OCI-LY1 (cell line): ENCODE results near the gene LAMA3.

Source experiments
- EZH2 ChIP-seq: fragments of 200-600 bp; sonication (generic), shearing (Covaris generic); IDR thresholded peaks from 2 replicates; pipeline ENCODE4 v1.8.0; 2017; ENCODE audit warnings: borderline replicate concordance, mixed run types, mild to moderate bottlenecking, antibody characterized with exemption, low read length, moderate library complexity, mixed read lengths
- TF ChIP-seq, protein P1 (sequence below): fragments of 200-600 bp; sonication (generic), shearing (Covaris generic); IDR thresholded peaks from 2 replicates; pipeline ENCODE4 v1.5.1; 2017; ENCODE audit warnings: mild to moderate bottlenecking, antibody characterized with exemption, low read length, moderate library complexity, mixed read lengths

DNA sequence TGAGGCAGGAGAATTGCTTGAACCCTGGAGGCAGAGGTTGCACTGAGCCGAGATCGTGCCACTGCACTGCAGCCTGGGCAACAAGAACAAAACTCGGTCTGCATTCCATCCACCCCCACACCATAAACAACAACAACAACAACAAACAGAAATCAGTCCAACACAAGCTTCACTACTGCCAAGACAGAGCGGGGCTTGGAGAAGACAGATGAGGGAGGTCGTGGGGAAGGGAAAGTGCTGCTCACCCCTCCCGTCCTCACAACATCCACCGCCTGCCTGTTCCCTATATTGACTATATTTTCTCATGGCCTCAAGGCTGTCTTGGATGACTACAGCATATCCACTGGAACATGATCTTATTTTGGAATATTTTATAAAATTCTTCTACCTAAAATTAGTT, 187.7 kb downstream of the LAMA3 start:
- TF ChIP-seq, protein P1, sequence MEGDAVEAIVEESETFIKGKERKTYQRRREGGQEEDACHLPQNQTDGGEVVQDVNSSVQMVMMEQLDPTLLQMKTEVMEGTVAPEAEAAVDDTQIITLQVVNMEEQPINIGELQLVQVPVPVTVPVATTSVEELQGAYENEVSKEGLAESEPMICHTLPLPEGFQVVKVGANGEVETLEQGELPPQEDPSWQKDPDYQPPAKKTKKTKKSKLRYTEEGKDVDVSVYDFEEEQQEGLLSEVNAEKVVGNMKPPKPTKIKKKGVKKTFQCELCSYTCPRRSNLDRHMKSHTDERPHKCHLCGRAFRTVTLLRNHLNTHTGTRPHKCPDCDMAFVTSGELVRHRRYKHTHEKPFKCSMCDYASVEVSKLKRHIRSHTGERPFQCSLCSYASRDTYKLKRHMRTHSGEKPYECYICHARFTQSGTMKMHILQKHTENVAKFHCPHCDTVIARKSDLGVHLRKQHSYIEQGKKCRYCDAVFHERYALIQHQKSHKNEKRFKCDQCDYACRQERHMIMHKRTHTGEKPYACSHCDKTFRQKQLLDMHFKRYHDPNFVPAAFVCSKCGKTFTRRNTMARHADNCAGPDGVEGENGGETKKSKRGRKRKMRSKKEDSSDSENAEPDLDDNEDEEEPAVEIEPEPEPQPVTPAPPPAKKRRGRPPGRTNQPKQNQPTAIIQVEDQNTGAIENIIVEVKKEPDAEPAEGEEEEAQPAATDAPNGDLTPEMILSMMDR = no peak
- TF ChIP-seq EZH2 = no peak
